Jurkat, Clone E6-1 (cell line): Measurements from ENCODE around the gene ZBTB7C.

Experiments
- DNase-seq: peaks from one replicate; pipeline ENCODE4 v3.0.0-alpha.2; 2011; ENCODE audit warnings: low read depth, low spot score
- H3K4me3 ChIP-seq: 2 replicates; pipeline ENCODE4 v1.5.1; 2011; ENCODE audit warnings: mild to moderate bottlenecking, low read length, control low read depth, moderate library complexity

ZBTB7C gene

DNA sequence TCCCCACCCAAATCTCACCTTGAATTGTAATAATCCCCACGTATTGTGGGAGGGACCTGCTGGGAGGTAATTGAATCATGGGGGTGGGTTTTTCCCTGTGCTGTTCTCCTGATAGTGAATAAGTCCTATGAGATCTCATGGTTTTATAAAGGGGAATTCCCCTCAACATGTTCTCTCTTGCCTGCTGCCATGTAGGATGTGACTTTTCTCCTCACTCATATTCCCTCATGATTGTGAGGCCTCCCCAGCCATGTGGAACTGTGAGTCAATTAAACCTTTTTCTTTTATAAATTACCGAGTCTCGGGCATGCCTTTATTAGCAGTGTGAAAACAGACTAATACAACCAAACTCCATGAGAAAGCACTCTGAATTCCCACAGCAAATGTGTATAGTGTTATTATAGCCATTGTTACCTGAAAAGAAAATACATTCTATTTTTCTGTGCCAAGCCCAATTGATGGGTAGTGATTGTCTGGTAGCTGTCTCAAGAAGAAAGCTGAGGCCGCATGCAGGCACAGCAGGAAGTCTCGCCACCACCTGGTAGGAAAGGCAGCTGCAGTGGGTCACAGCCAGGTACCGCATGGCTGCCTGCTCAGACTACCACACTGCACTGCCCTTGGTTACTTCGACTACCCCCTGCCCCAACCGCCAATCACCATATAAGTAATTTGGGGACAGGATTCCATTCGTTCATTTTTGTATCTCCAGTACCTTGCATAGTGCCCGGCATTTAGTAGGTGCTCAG is 10.3 kb upstream of the ZBTB7C start:
- DNase-seq, result peak; percentile 20
- no peak overlapping the region for H3K4me3 ChIP-seq

DNA sequence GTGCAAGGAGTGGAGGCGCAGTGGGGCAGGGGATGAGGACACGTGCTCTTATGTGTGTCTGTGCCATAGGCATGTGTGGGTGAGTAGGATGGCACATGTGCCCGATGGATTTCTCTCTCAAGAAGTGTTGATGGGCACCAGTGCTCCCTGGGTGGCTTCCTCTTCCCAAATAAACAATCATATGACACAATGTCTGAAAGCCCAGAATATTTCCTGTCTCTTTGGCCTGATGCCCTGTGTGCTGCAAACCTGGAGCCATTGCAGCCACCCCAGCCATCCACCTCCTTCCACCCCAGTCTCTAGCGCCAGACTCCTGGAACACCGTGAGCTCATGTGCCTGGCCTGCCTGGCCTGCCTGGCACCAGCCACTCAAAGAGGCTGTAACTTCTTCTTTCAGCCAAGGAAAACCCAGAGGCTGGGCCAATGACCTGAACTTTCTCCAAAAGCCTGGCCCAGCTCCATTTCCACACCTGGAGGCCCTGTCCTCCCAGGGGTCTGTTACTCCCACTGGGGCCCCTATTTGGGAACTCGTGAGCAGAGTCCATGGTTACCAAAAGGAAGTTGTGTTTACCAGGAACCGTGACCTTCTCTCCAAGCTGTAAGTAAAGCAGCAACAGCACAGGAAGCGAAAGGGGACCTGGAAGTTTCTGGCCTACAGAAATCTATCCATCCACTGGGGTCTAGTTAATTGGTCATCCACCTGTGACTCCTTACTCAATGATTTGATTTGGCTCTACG is 9.5 kb upstream of the ZBTB7C start:
- no peak overlapping the region for H3K4me3 ChIP-seq
- DNase-seq, result no peak

DNA sequence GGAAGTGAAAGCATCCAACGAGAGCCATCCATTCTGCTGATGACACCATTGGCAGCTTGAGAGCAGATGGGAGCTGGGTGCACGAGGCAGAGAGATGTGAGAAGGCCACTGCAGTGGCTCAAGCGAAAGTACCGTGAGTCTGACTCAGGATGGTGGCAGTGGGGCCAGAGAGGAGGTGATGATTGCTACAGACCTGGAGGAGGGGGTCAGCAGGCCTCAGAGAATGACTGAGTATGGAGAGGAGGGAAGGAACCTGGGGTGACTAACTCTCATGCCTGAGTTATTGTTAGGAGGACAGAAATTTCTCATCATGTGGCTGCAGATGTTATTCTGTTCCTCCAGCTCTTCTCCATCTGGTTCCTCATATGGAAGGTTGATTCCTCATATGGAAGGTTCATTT is 8.8 kb upstream of the ZBTB7C start:
- H3K4me3 ChIP-seq, result no peak overlapping the region

GRCh38 chr18:48413342-48413741 is 4.2 kb upstream of the ZBTB7C start:
- DNase-seq, result no peak

More for the DNA sequence above, 8.8 kb upstream of the ZBTB7C start:
- no peak for DNase-seq

DNA sequence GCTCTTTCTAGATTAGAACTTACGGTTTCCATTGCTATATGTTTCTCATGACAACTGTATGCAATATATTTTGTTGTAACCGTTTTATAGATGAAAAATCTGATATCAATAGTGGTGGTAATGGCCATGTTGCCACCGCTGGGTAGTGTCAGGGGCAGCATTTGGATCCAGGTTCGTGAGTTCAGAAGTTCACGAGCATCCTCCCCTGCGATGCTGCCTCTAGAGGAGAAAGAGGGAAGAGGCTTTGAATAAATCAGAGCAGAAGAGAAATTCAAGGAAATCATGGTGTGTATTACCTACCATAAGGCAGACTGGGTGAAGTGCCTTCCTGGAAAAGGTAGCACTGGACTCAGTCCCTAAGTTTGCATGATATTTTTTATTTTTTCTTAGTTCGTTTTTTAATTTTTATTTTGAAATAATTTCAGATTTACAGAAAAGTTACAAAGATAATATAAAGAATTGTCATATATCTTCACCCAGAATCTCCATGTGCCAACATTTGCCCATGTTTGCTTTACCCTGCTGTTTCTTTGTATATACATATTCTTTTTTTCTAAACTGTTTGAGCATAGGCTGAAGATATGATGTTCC is 3.3 kb upstream of the ZBTB7C start:
- H3K4me3 ChIP-seq, result no peak overlapping the region
- DNase-seq, result peak; percentile 25

More at GRCh38 chr18:48413342-48413741, 4.2 kb upstream of the ZBTB7C start:
- no peak overlapping the region for H3K4me3 ChIP-seq

DNA sequence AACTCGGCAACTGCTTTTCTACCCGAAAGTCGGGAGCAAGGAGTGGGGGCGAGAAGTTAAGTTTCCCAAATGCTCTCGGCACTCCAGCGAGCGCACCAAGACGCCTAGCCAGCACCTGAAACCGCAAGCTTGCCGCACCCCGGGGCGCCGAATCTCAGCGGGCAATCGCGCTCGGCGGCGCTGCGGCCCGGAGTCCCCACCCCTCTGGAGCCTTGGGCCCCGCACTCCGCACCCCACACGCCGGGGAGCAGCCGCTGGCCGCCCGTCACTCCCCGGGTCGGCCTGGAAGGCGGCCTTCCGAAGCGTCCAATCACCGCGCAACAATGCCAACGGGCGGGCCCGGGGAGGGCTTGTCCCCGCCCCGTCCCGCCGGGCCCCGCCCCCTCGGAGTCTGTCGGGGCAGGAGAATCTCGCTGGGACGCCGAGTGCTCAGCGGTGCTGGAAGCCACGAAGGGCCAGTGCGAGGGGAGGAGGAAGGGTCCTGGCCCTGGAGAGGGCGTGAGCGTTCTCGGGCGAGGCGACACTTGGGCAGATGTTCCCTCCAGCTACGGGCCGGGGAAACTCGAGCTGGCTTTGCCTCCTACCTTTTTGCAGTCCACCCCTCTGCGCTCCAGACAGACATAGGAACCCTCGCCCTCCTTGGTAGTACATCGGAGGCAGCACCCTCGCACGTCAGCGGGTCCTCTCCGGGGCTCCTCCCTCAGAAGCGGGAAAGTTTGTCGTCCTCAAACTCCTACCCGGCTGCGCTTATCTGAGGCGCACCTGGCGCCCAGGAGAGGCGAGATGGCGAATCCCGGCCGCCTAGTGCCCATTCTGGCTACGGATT is 1.1 kb upstream of the ZBTB7C start:
- peak overlapping the region; percentile 52 for H3K4me3 ChIP-seq
- DNase-seq, result peak; percentile 27

DNA sequence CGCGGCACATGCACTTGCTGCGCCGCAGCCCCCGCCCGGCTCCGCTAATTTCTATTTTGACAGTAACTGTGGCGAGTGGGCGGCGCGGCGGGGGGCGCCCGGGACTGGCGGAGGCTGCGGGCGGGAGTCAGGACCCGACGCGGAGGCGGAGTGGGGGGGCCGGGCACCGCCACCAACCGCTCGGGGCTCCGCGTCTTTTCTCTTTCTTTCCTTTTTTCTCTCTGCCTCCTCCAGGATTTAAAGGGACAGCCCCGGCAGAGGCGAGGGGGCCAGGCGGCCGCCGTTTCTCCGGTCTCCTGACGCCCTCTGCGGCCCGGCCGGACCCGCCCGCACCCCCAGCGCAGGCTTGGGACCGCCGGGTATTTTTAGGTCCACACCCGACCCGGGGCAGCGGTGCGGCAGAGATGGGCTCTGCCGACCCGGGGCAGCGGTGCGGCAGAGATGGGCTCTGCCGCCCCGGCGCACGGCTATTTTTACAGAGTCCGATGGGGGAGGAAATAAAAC is 460 bp upstream of the ZBTB7C start:
- H3K4me3 ChIP-seq, result peak overlapping the region; percentile 52
- DNase-seq, result no peak

DNA sequence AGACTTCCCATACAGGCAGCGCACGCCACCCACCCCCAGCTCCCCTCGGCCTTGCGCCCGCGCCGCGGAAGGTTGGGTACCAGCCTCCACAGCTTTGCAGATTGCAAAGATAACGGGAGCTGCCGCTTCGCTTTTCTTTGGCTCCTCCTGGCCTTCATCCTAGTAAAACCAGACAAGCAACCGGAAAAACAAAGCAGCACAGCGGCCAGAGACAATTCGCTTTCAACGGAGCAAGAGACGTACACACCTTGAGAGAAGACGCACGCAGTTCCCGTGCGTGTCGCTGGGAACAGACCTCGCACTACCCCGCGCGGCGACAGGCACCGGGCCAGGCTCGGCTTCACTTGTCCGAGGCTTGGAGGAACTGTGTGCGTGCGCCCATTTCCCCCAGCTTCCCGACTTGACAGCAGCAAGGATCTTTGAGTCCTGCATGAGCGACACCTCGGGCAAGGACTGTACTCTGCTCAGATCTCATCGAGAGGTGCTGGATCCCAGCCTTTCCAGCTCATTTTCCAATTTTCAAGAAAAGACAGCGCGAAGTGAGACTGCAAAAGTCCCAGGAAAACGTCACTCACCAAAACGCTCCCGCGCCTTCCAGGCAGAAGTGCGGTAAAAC is 964 bp downstream of the ZBTB7C start:
- DNase-seq, result no peak

DNA sequence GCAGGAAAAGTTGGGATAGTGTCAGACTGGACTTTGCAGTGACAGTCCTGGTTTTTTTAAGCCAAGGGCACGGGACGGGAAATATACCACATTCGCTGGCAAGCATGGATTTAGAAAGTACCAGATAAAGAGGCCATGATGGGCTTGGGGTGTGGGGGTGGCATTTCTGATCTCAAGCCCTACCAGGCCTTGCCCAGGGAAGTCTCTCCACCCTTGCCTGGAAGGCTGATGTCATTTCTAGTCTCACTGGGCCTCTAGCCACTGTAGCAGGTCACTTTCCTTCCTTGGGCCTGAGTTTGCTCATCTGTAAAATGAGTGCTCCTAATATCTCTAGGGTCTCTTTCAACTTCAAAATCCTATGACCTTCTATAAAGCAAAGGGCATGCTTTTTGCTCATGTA is 1.8 kb downstream of the ZBTB7C start:
- no peak for DNase-seq
- no peak overlapping the region for H3K4me3 ChIP-seq

More for the DNA sequence above, 964 bp downstream of the ZBTB7C start:
- H3K4me3 ChIP-seq, result no peak overlapping the region

- H3K4me3 ChIP-seq, result no peak overlapping the region
- no peak for DNase-seq
These were observed 3.2 kb downstream of the ZBTB7C start for GRCh38 chr18:48405978-48406377.

DNA sequence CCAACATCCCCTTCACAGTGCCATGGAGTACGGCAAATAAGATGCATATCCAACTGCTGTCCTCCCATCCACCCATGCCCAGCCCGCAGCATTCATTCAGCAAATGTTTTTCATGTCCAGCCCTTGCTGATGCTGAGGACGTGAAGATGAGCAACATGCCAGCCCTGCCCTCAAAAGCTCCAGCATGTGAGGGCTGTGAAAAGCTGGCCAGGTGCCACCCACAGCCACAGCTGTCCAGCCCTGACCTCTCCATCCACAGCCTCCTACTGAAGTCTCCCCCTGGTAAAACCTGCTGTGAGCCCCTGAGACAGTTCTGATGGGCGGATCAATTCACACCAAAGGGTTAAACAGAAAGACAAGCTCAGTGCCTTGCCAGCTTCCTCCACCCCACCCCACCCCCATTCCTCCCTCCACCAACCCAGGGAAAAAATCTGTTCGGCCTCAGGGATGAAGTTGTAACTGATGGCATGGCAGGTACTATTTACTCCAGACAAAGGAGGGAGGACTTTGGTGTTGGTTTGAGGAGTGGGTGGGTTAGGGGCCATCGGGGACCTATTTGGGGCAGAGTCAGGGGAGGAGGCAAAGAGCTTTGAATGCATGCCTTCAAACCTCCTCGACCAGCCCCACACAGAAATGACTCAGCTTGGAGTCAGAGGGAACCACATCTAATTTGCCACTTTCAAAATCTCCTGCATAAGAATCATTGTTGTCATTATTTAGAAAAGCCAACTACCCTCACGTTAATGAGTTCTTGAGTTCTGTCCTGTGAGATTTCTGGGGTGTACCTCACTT is 4.3 kb downstream of the ZBTB7C start:
- no peak overlapping the region for H3K4me3 ChIP-seq

GRCh38 chr18:48402953-48403352 is 6.2 kb downstream of the ZBTB7C start:
- DNase-seq, result no peak

More for the DNA sequence above, 4.3 kb downstream of the ZBTB7C start:
- DNase-seq, result no peak

DNA sequence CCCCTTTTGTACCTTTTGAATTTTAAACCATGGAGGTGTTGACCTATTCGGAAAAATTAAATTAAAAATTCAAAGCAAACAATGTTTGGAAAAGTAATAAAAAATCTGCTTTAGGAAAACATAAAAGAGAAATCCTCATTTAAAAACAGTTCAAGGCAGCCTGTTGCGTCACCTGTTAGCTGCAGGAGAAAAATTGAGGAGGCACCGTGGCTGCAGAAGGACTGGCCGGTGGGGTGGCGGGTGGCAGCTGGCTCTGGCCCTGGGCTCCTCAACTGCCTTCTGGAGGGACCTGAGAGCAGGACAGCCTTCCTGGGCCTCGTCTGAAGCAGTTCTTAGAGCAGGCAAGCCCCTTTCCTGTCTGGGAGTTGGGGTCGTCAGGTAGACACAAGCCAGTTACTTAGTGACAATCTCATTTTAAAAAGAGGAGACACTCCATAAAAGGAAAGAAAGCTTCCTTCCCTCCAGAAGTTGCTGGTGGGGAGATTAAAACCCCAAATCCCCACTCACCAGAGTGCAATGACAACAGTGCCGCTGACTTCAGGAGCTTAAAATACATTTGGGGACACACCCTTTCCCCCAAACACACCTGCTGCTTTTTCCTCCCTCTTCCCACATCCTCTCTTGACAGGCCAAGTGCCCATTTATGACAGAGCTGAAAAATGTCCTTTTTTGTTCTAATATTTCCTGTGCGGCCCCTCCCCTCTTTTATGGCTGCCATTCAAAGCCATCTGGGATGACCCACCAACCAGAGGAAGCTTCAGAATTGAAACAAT is 9.7 kb downstream of the ZBTB7C start:
- DNase-seq, result peak; percentile 52

More at GRCh38 chr18:48402953-48403352, 6.2 kb downstream of the ZBTB7C start:
- H3K4me3 ChIP-seq, result no peak overlapping the region

DNA sequence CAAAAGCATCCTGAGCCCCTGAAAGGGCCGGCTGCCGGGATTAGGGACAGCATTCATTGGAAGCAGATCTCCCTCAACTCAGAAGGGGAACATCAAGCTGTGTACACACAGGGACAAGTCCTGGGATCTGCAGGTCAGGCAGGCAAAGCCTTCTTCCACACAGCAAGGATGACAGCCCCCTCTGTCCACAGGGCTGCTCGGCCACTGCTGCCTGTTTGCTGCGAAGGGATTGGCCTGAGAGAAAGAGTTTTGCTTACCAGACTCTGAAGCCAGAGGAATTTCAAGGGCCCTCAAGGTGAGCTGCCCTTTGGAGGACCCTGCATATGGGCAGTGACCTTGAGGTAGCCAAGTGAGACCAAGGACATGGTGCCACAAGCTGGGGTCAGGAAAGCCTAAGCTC is 11.1 kb downstream of the ZBTB7C start:
- no peak for DNase-seq
- H3K4me3 ChIP-seq, result no peak overlapping the region

More for the DNA sequence above, 9.7 kb downstream of the ZBTB7C start:
- no peak overlapping the region for H3K4me3 ChIP-seq

DNA sequence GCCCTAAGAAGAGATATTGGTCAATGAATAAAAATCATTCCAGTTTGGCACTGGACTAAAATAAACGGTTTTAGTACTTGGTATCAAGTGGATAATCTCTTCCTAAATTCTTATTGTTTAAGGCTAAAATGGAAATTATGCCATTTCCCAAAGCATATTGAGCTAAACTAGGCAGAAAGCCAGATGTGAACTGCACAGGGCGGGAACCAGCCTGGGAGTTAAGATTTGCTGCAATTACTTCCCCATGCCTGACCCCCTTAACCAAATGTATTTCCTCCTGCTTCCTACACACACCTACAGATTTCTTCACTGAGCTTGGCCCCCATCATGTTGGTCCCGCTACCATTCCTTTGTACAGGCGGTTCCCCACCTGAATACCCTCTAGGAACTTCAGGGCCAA is 12.2 kb downstream of the ZBTB7C start:
- no peak for DNase-seq
- no peak overlapping the region for H3K4me3 ChIP-seq

- DNase-seq, result no peak
- H3K4me3 ChIP-seq, result no peak overlapping the region
These were observed 12.6 kb downstream of the ZBTB7C start for GRCh38 chr18:48396561-48396960.

GRCh38 chr18:48395646-48396045 is 13.5 kb downstream of the ZBTB7C start:
- no peak for DNase-seq
- no peak overlapping the region for H3K4me3 ChIP-seq
